Mesenchymal stem cell (in vitro differentiated cells and primary cell): ENCODE results near the gene ZFPM1.
A peak's percentile ranks its signal among the peaks of the same experiment; 100 is the strongest.

Experiments used
- DNase-seq: peaks from one replicate; pipeline ENCODE4 v3.0.0-alpha.2; 2013
- H2AFZ ChIP-seq: one replicate; pipeline ENCODE4 v1.6.1; 2013; ENCODE audit warnings: low read depth, mild to moderate bottlenecking, control low read depth, inconsistent platforms, low read length, moderate library complexity
- H2AK5ac ChIP-seq: 2 replicates; pipeline ENCODE4 v1.6.1; 2013; ENCODE audit warnings: low read length, moderate library complexity, mild to moderate bottlenecking, inconsistent platforms; ENCODE audit not compliant: severe bottlenecking
- H2BK120ac ChIP-seq: one replicate; pipeline ENCODE4 v1.6.1; 2013; ENCODE audit warnings: low read depth, mild to moderate bottlenecking, inconsistent platforms, low read length, moderate library complexity
- H2BK12ac ChIP-seq, 2 experiments: one replicate each; pipeline ENCODE4 v1.6.1; 2013; ENCODE audit warnings: inconsistent platforms in 2 of 2, low read length in 2 of 2, mild to moderate bottlenecking in 2 of 2, moderate library complexity in 2 of 2, control low read depth in 1 of 2
- H2BK15ac ChIP-seq: one replicate; pipeline ENCODE4 v1.6.1; 2013; ENCODE audit warnings: mild to moderate bottlenecking, low read depth, inconsistent platforms; ENCODE audit not compliant: poor library complexity, severe bottlenecking
- H2BK5ac ChIP-seq: 2 replicates; pipeline ENCODE4 v1.6.1; 2013; ENCODE audit warnings: low read depth, mild to moderate bottlenecking, low read length, control low read depth, inconsistent platforms; ENCODE audit not compliant: poor library complexity, severe bottlenecking
- H3K14ac ChIP-seq, 2 experiments: one replicate each; pipeline ENCODE4 v1.6.1; 2013; ENCODE audit warnings: inconsistent platforms in 2 of 2, low read length in 2 of 2, control low read depth in 1 of 2, mild to moderate bottlenecking in 1 of 2, moderate library complexity in 1 of 2
- H3K18ac ChIP-seq, 2 experiments: one replicate each; pipeline ENCODE4 v1.6.1; 2013; ENCODE audit warnings: inconsistent platforms in 2 of 2, low read length in 2 of 2, control low read depth in 1 of 2, low read depth in 1 of 2, mild to moderate bottlenecking in 1 of 2
- H3K23ac ChIP-seq, 2 experiments: one replicate each; pipeline ENCODE4 v1.6.1; 2013; ENCODE audit warnings: inconsistent platforms in 2 of 2, low read length in 2 of 2, mild to moderate bottlenecking in 2 of 2, moderate library complexity in 2 of 2, control low read depth in 1 of 2
- H3K27ac ChIP-seq: 2 replicates; pipeline ENCODE4 v1.5.1; 2013; ENCODE audit warnings: mild to moderate bottlenecking, moderate library complexity, low read length, control low read depth, inconsistent platforms; ENCODE audit not compliant: poor library complexity, severe bottlenecking
- H3K27me3 ChIP-seq, 2 experiments: 2 replicates each; pipeline versions ENCODE4 v1.6.1 to v1.7.0; 2013; ENCODE audit warnings: low read length in 2 of 2, mild to moderate bottlenecking in 2 of 2, moderate library complexity in 2 of 2, control low read depth in 1 of 2, inconsistent platforms in 1 of 2; ENCODE audit not compliant: control insufficient read depth in 1 of 2, insufficient read depth in 1 of 2
- H3K36me3 ChIP-seq, 2 experiments: 2 replicates each; pipeline versions ENCODE4 v1.6.1 to v1.7.0; 2013; ENCODE audit warnings: low read length in 2 of 2, control low read depth in 1 of 2, inconsistent platforms in 1 of 2, low read depth in 1 of 2, mild to moderate bottlenecking in 1 of 2; ENCODE audit not compliant: insufficient read depth in 2 of 2, control insufficient read depth in 1 of 2
- H3K4ac ChIP-seq, 2 experiments: one replicate each; pipeline ENCODE4 v1.6.1; 2013; ENCODE audit warnings: inconsistent platforms in 2 of 2, low read length in 2 of 2, mild to moderate bottlenecking in 2 of 2, moderate library complexity in 2 of 2, control low read depth in 1 of 2, low read depth in 1 of 2
- H3K4me1 ChIP-seq: 2 replicates; pipeline ENCODE4 v1.6.1; 2013; ENCODE audit warnings: low read depth, low read length, control low read depth; ENCODE audit not compliant: control insufficient read depth, insufficient read depth
- H3K4me2 ChIP-seq: 2 replicates; pipeline ENCODE4 v1.6.1; 2013; ENCODE audit warnings: low read length, mild to moderate bottlenecking, inconsistent platforms; ENCODE audit not compliant: poor library complexity, severe bottlenecking
- H3K4me3 ChIP-seq, 2 experiments: 2 replicates each; pipeline versions ENCODE4 v1.5.1 to v1.7.0; 2013; ENCODE audit warnings: low read length in 2 of 2, mild to moderate bottlenecking in 2 of 2, control low read depth in 1 of 2, low read depth in 1 of 2; ENCODE audit not compliant: insufficient read depth in 1 of 2
- H3K79me1 ChIP-seq: replicated peaks from 2 replicates; pipeline ENCODE4 v1.6.1; 2013; ENCODE audit warnings: mild to moderate bottlenecking, control low read depth, low read length, inconsistent platforms; ENCODE audit not compliant: poor library complexity, severe bottlenecking
- H3K9ac ChIP-seq: 2 replicates; pipeline ENCODE4 v1.7.0; 2013; ENCODE audit warnings: mild to moderate bottlenecking, low read length, moderate library complexity
- H3K9me3 ChIP-seq: 2 replicates; pipeline ENCODE4 v1.7.0; 2013; ENCODE audit warnings: mild to moderate bottlenecking, low read length; ENCODE audit not compliant: control insufficient read depth
- H4K8ac ChIP-seq: one replicate; pipeline ENCODE4 v1.6.1; 2013; ENCODE audit warnings: inconsistent platforms, mild to moderate bottlenecking, low read length, moderate library complexity
- H4K91ac ChIP-seq: one replicate; pipeline ENCODE4 v1.6.1; 2013; ENCODE audit warnings: mild to moderate bottlenecking, low read length, inconsistent platforms
- whole genome bisulfite sequencing: methylation state at CpG from one replicate; pipeline ENCODE4 v1.1.7; 2013; ENCODE audit warnings: mixed read lengths; 5-methylcytosine and 5-hydroxymethylcytosine counted together

Gene ZFPM1

GRCh38 chr16:88427376-88427775, 25.7 kb upstream of the ZFPM1 start:
- Histone ChIP-seq H3K18ac (no peak overlapping the region), H3K14ac (no peak overlapping the region), H3K4me1 (peaks cover 3% of the 10 kb centered on the region), H3K4me3 (no peak overlapping the region), H4K91ac (no peak overlapping the region), H3K4ac (no peak overlapping the region), H2AFZ (no peak overlapping the region), H2BK12ac (no peak overlapping the region), H3K79me1 (no peaks in the 10 kb centered on the region), H2BK120ac (no peak overlapping the region), H3K23ac (no peak overlapping the region), H3K4me2 (no peak overlapping the region), H3K27me3 (peaks cover 0 to 4% of the 10 kb centered on the region in 2 experiments), H4K8ac (no peak overlapping the region), H3K9me3 (no peaks in the 10 kb centered on the region), H3K36me3 (peaks cover 0 to 19% of the 10 kb centered on the region in 2 experiments), H2BK15ac (no peak overlapping the region), H3K27ac (no peak overlapping the region), H2AK5ac (no peak overlapping the region), H3K9ac (no peak overlapping the region), H2BK5ac (no peak overlapping the region)
- DNase-seq = no peak
- 95% methylated on average over 16 of the region's 19 CpGs for WGBS

DNA sequence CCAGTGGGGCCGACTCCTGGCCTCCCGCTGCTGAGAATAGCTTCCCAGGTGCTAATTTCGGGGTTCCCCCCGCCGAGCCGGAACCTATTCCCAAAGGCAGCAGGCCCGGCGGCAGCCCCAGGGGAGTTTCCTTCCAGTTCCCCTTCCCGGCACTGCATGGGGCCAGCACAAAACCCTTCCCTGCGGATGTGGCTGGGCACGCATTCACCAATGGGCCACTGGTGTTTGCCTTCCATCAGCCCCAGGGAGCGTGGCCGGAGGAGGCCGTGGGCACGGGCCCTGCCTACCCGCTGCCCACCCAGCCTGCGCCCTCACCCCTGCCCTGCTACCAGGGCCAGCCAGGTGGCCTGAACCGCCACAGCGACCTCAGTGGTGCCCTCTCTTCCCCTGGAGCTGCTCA, 24.9 kb upstream of the ZFPM1 start:
- Histone ChIP-seq H3K27ac (no peak overlapping the region), H2BK15ac (no peak overlapping the region), H3K4me1 (peaks cover 3% of the 10 kb centered on the region), H2AK5ac (no peak overlapping the region), H2AFZ (no peak overlapping the region), H3K9me3 (no peaks in the 10 kb centered on the region), H3K79me1 (no peaks in the 10 kb centered on the region), H3K36me3 (peaks cover 0 to 19% of the 10 kb centered on the region in 2 experiments), H3K14ac (no peak overlapping the region), H3K4ac (no peak overlapping the region), H3K27me3 (peaks cover 0 to 4% of the 10 kb centered on the region in 2 experiments), H3K18ac (no peak overlapping the region), H3K23ac (no peak overlapping the region), H2BK120ac (no peak overlapping the region), H4K8ac (no peak overlapping the region), H3K9ac (no peak overlapping the region), H2BK12ac (peak overlapping the region in 1 of 2 experiments; percentile 6), H4K91ac (no peak overlapping the region), H3K4me2 (no peak overlapping the region), H3K4me3 (no peak overlapping the region), H2BK5ac (no peak overlapping the region)
- no peak for DNase-seq
- 96% methylated on average over 19 of the region's 19 CpGs for WGBS

- no peak overlapping the region for H3K23ac ChIP-seq
- H3K9ac ChIP-seq = no peak overlapping the region
- H3K4me1 ChIP-seq = peaks cover 3% of the 10 kb centered on the region
- H2AFZ ChIP-seq = no peak overlapping the region
- H3K18ac ChIP-seq = no peak overlapping the region
- H2BK5ac ChIP-seq = no peak overlapping the region
- no peak overlapping the region for H3K4me2 ChIP-seq
- H3K4me3 ChIP-seq = no peak overlapping the region
- H3K79me1 ChIP-seq = no peaks in the 10 kb centered on the region
- no peak overlapping the region for H2BK120ac ChIP-seq
- H3K27ac ChIP-seq = no peak overlapping the region
- no peak for DNase-seq
- no peak overlapping the region for H3K4ac ChIP-seq
- H3K14ac ChIP-seq = no peak overlapping the region
- peaks cover 0 to 19% of the 10 kb centered on the region in 2 experiments for H3K36me3 ChIP-seq
- no peak overlapping the region for H2BK12ac ChIP-seq
- H2BK15ac ChIP-seq = no peak overlapping the region
- peaks cover 0 to 4% of the 10 kb centered on the region in 2 experiments for H3K27me3 ChIP-seq
- no peak overlapping the region for H4K8ac ChIP-seq
- H2AK5ac ChIP-seq = no peak overlapping the region
- H4K91ac ChIP-seq = no peak overlapping the region
- WGBS = 89% methylated on average over 34 of the region's 34 CpGs
- H3K9me3 ChIP-seq = no peaks in the 10 kb centered on the region
Observed at GRCh38 chr16:88428616-88429386, 24.3 kb upstream of the ZFPM1 start.

DNA sequence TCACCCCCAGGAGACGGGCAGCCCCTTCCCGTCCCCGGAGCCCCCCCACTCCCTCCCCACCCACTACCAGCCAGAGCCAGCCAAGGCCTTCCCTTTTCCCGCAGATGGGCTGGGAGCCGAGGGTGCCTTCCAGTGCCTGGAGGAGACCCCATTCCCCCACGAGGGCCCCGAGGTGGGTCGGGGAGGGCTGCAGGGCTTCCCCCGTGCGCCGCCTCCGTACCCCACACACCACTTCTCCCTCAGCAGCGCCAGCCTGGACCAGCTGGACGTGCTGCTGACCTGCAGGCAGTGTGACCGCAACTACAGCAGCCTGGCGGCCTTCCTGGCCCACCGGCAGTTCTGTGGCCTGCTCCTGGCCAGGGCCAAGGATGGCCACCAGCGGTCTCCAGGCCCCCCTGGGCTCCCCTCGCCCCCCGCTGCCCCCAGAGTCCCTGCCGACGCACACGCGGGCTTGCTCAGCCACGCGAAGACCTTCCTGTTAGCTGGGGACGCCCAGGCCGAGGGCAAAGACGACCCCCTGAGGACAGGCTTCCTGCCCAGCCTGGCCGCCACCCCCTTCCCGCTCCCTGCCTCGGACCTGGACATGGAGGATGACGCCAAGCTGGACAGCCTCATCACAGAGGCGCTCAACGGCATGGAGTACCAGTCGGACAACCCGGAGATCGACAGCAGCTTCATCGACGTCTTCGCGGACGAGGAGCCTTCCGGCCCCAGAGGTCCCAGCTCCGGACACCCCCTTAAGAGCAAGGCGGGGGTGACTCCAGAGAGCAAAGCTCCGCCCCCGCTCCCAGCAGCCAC, 23.5 kb upstream of the ZFPM1 start:
- H2BK15ac ChIP-seq = peak overlapping the region; percentile 49
- no peaks in the 10 kb centered on the region for H3K9me3 ChIP-seq
- 92% methylated on average over 47 of the region's 48 CpGs for WGBS
- H3K27ac ChIP-seq = no peak overlapping the region
- peak overlapping the region; percentile 5 for H4K8ac ChIP-seq
- no peak for DNase-seq
- no peak overlapping the region for H3K4me3 ChIP-seq
- H2BK120ac ChIP-seq = no peak overlapping the region
- no peak overlapping the region for H3K14ac ChIP-seq
- no peak overlapping the region for H3K4me2 ChIP-seq
- H4K91ac ChIP-seq = no peak overlapping the region
- no peak overlapping the region for H2AFZ ChIP-seq
- no peaks in the 10 kb centered on the region for H3K79me1 ChIP-seq
- H3K4ac ChIP-seq = no peak overlapping the region
- no peak overlapping the region for H2BK5ac ChIP-seq
- H3K36me3 ChIP-seq = peaks cover 0 to 19% of the 10 kb centered on the region in 2 experiments
- H3K23ac ChIP-seq = no peak overlapping the region
- no peak overlapping the region for H2AK5ac ChIP-seq
- peaks cover 3% of the 10 kb centered on the region for H3K4me1 ChIP-seq
- peak overlapping the region in 1 of 2 experiments; percentile 40 for H2BK12ac ChIP-seq
- H3K27me3 ChIP-seq = peaks cover 0 to 4% of the 10 kb centered on the region in 2 experiments
- H3K18ac ChIP-seq = no peak overlapping the region
- H3K9ac ChIP-seq = peak overlapping the region; percentile 75
